OCI-LY3 (cell line): ENCODE measurements around the gene ZHX3.

Experiments used
- H2AFZ ChIP-seq: fragments of 200-600, 300-600 bp; shearing (Covaris generic); 2 replicates; pipeline ENCODE4 v1.6.0; 2014; ENCODE audit warnings: antibody characterized with exemption, low read depth, low read length
- H3K27ac ChIP-seq: fragments of 200-600, 300-600 bp; sonication (generic); 2 replicates; pipeline ENCODE4 v1.5.1; 2014; ENCODE audit warnings: mild to moderate bottlenecking, low read length, moderate library complexity, mixed read lengths
- H3K27me3 ChIP-seq: fragments of 200-600, 300-600 bp; sonication (generic); 2 replicates; pipeline ENCODE4 v1.6.1; 2014; ENCODE audit warnings: low read depth, low read length, mixed read lengths
- H3K36me3 ChIP-seq: fragments of 200-600, 300-600 bp; sonication (generic); replicated peaks from 2 replicates; pipeline ENCODE3; 2014; ENCODE audit warnings: low read depth, low read length, mixed read lengths
- H3K4me1 ChIP-seq: fragments of 300-600, 200-600 bp; sonication (generic); 2 replicates; pipeline ENCODE4 v1.6.1; 2014; ENCODE audit warnings: low read length, mixed read lengths
- H3K4me2 ChIP-seq: fragments of 200-600, 300-600 bp; sonication (generic); 2 replicates; pipeline ENCODE4 v1.6.1; 2014; ENCODE audit warnings: low read length, mixed read lengths
- H3K4me3 ChIP-seq: fragments of 300-600, 200-600 bp; sonication (generic); 2 replicates; pipeline ENCODE4 v1.5.1; 2014; ENCODE audit warnings: antibody characterized with exemption, mild to moderate bottlenecking, low read length, moderate library complexity
- H3K79me2 ChIP-seq: fragments of 300-600, 200-600 bp; shearing (Covaris generic); 2 replicates; pipeline ENCODE4 v1.6.1; 2014; ENCODE audit warnings: mild to moderate bottlenecking, low read length, mixed read lengths
- H3K9ac ChIP-seq: fragments of 300-600, 200-600 bp; shearing (Covaris generic); 2 replicates; pipeline ENCODE4 v1.6.0; 2014; ENCODE audit warnings: mild to moderate bottlenecking, low read length, moderate library complexity
- H3K9me3 ChIP-seq: fragments of 200-600, 300-600 bp; shearing (Covaris generic); 2 replicates; pipeline ENCODE4 v1.6.1; 2014; ENCODE audit warnings: low read length, mixed read lengths; ENCODE audit not compliant: insufficient read depth
- H4K20me1 ChIP-seq: fragments of 200-600, 300-600 bp; sonication (generic); 2 replicates; pipeline ENCODE4 v1.6.1; 2016; ENCODE audit warnings: low read length, mixed read lengths; ENCODE audit not compliant: insufficient read depth
- CTCF ChIP-seq: fragments of 200-600, 300-600 bp; sonication (generic); IDR thresholded peaks from 2 replicates; pipeline ENCODE4 v1.5.1; 2014; ENCODE audit warnings: antibody characterized with exemption, low read length, low read depth
- EZH2phosphoT487 ChIP-seq: fragments of 200-600 bp; shearing (Covaris generic); IDR thresholded peaks from 2 replicates; pipeline ENCODE4 v1.6.1; 2018; ENCODE audit warnings: antibody characterized with exemption, mixed run types, low read depth

Gene ZHX3

GRCh38 chr20:41226426-41226825 lies 91.1 kb downstream of the ZHX3 start:
- no peaks in the 10 kb centered on the region for H3K36me3 ChIP-seq
- H3K4me2 ChIP-seq, result no peak overlapping the region
- H3K27ac ChIP-seq, result no peak overlapping the region
- no peak overlapping the region for H3K4me3 ChIP-seq
- TF ChIP-seq EZH2phosphoT487, result no peak
- no peak for TF ChIP-seq CTCF
- H3K27me3 ChIP-seq, result no peaks in the 10 kb centered on the region
- no peak overlapping the region for H2AFZ ChIP-seq
- H3K9me3 ChIP-seq, result no peaks in the 10 kb centered on the region
- H3K4me1 ChIP-seq, result peaks cover 4% of the 10 kb centered on the region; the same call in 1 of the 2 replicates
- H4K20me1 ChIP-seq, result no peaks in the 10 kb centered on the region
- no peak overlapping the region for H3K9ac ChIP-seq
- H3K79me2 ChIP-seq, result no peaks in the 10 kb centered on the region

- H3K4me1 ChIP-seq, result peaks cover 4% of the 10 kb centered on the region; the same call in 1 of the 2 replicates
- H4K20me1 ChIP-seq, result no peaks in the 10 kb centered on the region
- no peaks in the 10 kb centered on the region for H3K9me3 ChIP-seq
- H3K79me2 ChIP-seq, result no peaks in the 10 kb centered on the region
- no peaks in the 10 kb centered on the region for H3K27me3 ChIP-seq
- H3K27ac ChIP-seq, result no peak overlapping the region
- no peak overlapping the region for H3K4me2 ChIP-seq
- H3K4me3 ChIP-seq, result no peak overlapping the region
- H3K36me3 ChIP-seq, result no peaks in the 10 kb centered on the region
- no peak overlapping the region for H3K9ac ChIP-seq
- no peak for TF ChIP-seq EZH2phosphoT487
- TF ChIP-seq CTCF, result no peak
- H2AFZ ChIP-seq, result no peak overlapping the region
These were observed 92.4 kb downstream of the ZHX3 start for GRCh38 chr20:41225091-41225490.

- Histone ChIP-seq H3K27me3 (no peaks in the 10 kb centered on the region), H3K4me2 (no peak overlapping the region), H3K27ac (no peak overlapping the region), H3K9me3 (no peaks in the 10 kb centered on the region), H3K4me1 (peaks cover 4% of the 10 kb centered on the region; the same call in 1 of the 2 replicates), H2AFZ (no peak overlapping the region), H4K20me1 (no peaks in the 10 kb centered on the region), H3K4me3 (no peak overlapping the region), H3K79me2 (no peaks in the 10 kb centered on the region), H3K9ac (no peak overlapping the region), H3K36me3 (no peaks in the 10 kb centered on the region)
- no peak for TF ChIP-seq EZH2phosphoT487
- TF ChIP-seq CTCF, result no peak
These were observed 93.2 kb downstream of the ZHX3 start for GRCh38 chr20:41224281-41224680.

- Histone ChIP-seq H3K4me1 (no peaks in the 10 kb centered on the region), H3K4me3 (no peak overlapping the region), H4K20me1 (no peaks in the 10 kb centered on the region), H2AFZ (no peak overlapping the region), H3K9ac (no peak overlapping the region), H3K9me3 (no peaks in the 10 kb centered on the region), H3K79me2 (no peaks in the 10 kb centered on the region), H3K27me3 (no peaks in the 10 kb centered on the region), H3K36me3 (no peaks in the 10 kb centered on the region), H3K4me2 (no peak overlapping the region), H3K27ac (no peak overlapping the region)
- no peak for TF ChIP-seq CTCF
- TF ChIP-seq EZH2phosphoT487, result no peak
These were observed 94.4 kb downstream of the ZHX3 start for GRCh38 chr20:41223112-41223511.
